ENCODE data around the gene SDHA. TPM values are rescaled to one million over a fixed set of nuclear protein-coding genes. Genes with fewer than 3 reads are reported as not detected.
A peak's percentile ranks its signal among the peaks of the same experiment; 100 is the strongest.
"Not testable (repeated sequence)": the region's sequence is repeated elsewhere in the genome, so short reads cannot be mapped to it uniquely, and the experiment has no call there.

Gene SDHA
- total and polyA plus RNA-seq, 2 of the 8 experiments (the other 6 are each of a cell fraction or from before 2014, with no cell fraction given): 59.7 to 87.3 TPM

- Histone ChIP-seq H3K4me3 (ENCODE audit: extremely low read depth in 1 of 4, insufficient read depth in 2 of 4, low read depth in 3 of 4, low read length in 4 of 4) (0 out of 8 replicates have a peak overlapping the region, but pooled peaks of 1 of the 4 experiments have one; percentile 42), H3K79me2 (ENCODE audit: control insufficient read depth in 1 of 2, insufficient read depth in 2 of 2, low read length in 2 of 2) (peaks cover 3 to 40% of the 10 kb centered on the region in 2 experiments), H3K4me2 (ENCODE audit: insufficient read depth in 1 of 2, low read depth in 2 of 2, low read length in 2 of 2) (peak overlapping the region; percentile 21 to 41; a peak in 2 of 4 replicates), H3K36me3 (ENCODE audit: control insufficient read depth in 2 of 4, insufficient read depth in 4 of 4, low read length in 3 of 4) (peaks cover 2 to 18% (median 7%) of the 10 kb centered on the region in 4 experiments; a peak in 5 of 8 replicates)
- H2BK120ac ChIP-seq (replicated peaks; ENCODE audit: low read depth, low read length); H3K4me1 ChIP-seq (replicated peaks in 1 of 4; ENCODE audit: control insufficient read depth in 3 of 4, insufficient read depth in 4 of 4, low read length in 3 of 4); H4K91ac ChIP-seq (replicated peaks; ENCODE audit: insufficient read length, low read length); H2BK12ac ChIP-seq (ENCODE audit: low read depth, low read length); H2BK15ac ChIP-seq (ENCODE audit: low read length); H3K23me2 ChIP-seq (ENCODE audit: low read depth, low read length); H3K23ac ChIP-seq (ENCODE audit: insufficient read length); H3K14ac ChIP-seq (ENCODE audit: insufficient read length); H3K9me3 ChIP-seq (ENCODE audit: insufficient read depth in 2 of 2, low read depth in 1 of 2, low read length in 1 of 2); H3K27me3 ChIP-seq (replicated peaks in 1 of 4; ENCODE audit: control insufficient read depth in 3 of 4, extremely low read depth in 1 of 4, insufficient read depth in 3 of 4, low read length in 3 of 4); H2BK5ac ChIP-seq (ENCODE audit: low read depth, low read length); FAIRE-seq; H2AK5ac ChIP-seq (ENCODE audit: low read depth, low read length); H3K9ac ChIP-seq (replicated peaks in 1 of 4; ENCODE audit: extremely low read depth in 1 of 4, low read depth in 3 of 4, low read length in 3 of 4); H3K79me1 ChIP-seq (ENCODE audit: low read depth, low read length); H3K27ac ChIP-seq (ENCODE audit: low read depth, low read length); H3K18ac ChIP-seq (ENCODE audit: extremely low read depth, low read length); H3K56ac ChIP-seq (replicated peaks; ENCODE audit: insufficient read length, low read depth, low read length); H4K5ac ChIP-seq (ENCODE audit: insufficient read length, low read depth, low read length); H4K8ac ChIP-seq (ENCODE audit: extremely low read depth, insufficient read depth, low read length); H4K20me1 ChIP-seq (replicated peaks in 1 of 2; ENCODE audit: control insufficient read depth in 1 of 2, insufficient read depth in 2 of 2, low read length in 2 of 2); POLR2A ChIA-PET (ENCODE audit: partially characterized antibody); H3K4ac ChIP-seq (replicated peaks; ENCODE audit: insufficient read length, low read depth, low read length); H2BK20ac ChIP-seq (ENCODE audit: low read length); DNase-seq (ENCODE audit: low read depth in 1 of 2, low spot score in 2 of 2); H2AFZ ChIP-seq (ENCODE audit: low read length): not testable (repeated sequence)
- 95% methylated on average over 7 of the region's 9 CpGs; no CpG with 5 or more reads in 1 of the 2 experiments for WGBS, 2 experiments (ENCODE audit: extremely low coverage in 1 of 2, insufficient coverage in 1 of 2, insufficient read length in 1 of 2, insufficient replicate concordance in 2 of 2, low coverage in 1 of 2, low lambda C conversion rate in 2 of 2, missing lambda C conversion rate in 1 of 2)
- CTCF ChIA-PET (ENCODE audit: partially characterized antibody): interaction anchor here (1.2 to 1.4 kb wide), 3 partner anchors 14 to 161 kb away, joined by 3 to 4 read pairs (median 4); no protein-coding TSS in a partner anchor
Observed at GRCh38 chr5:273091-273490, 55.0 kb downstream of the SDHA start.

GRCh38 chr5:273491-273890, 55.4 kb downstream of the SDHA start:
- H3K23me2 ChIP-seq (ENCODE audit: low read depth, low read length); H2AFZ ChIP-seq (ENCODE audit: low read length); H4K91ac ChIP-seq (replicated peaks; ENCODE audit: insufficient read length, low read length); H4K8ac ChIP-seq (ENCODE audit: extremely low read depth, insufficient read depth, low read length); H2BK12ac ChIP-seq (ENCODE audit: low read depth, low read length); H3K23ac ChIP-seq (ENCODE audit: insufficient read length); H3K14ac ChIP-seq (ENCODE audit: insufficient read length); H2BK20ac ChIP-seq (ENCODE audit: low read length); H3K4ac ChIP-seq (replicated peaks; ENCODE audit: insufficient read length, low read depth, low read length); H4K5ac ChIP-seq (ENCODE audit: insufficient read length, low read depth, low read length); H3K79me1 ChIP-seq (ENCODE audit: low read depth, low read length); H4K20me1 ChIP-seq (replicated peaks in 1 of 2; ENCODE audit: control insufficient read depth in 1 of 2, insufficient read depth in 2 of 2, low read length in 2 of 2); H3K27ac ChIP-seq (ENCODE audit: low read depth, low read length); H2BK15ac ChIP-seq (ENCODE audit: low read length); H3K56ac ChIP-seq (replicated peaks; ENCODE audit: insufficient read length, low read depth, low read length); H2BK5ac ChIP-seq (ENCODE audit: low read depth, low read length); H3K27me3 ChIP-seq (replicated peaks in 1 of 4; ENCODE audit: control insufficient read depth in 3 of 4, extremely low read depth in 1 of 4, insufficient read depth in 3 of 4, low read length in 3 of 4); FAIRE-seq; DNase-seq (ENCODE audit: low read depth in 1 of 2, low spot score in 2 of 2); H3K4me2 ChIP-seq (ENCODE audit: insufficient read depth in 1 of 2, low read depth in 2 of 2, low read length in 2 of 2); H3K9me3 ChIP-seq (ENCODE audit: insufficient read depth in 2 of 2, low read depth in 1 of 2, low read length in 1 of 2); H2AK5ac ChIP-seq (ENCODE audit: low read depth, low read length); H3K4me3 ChIP-seq (ENCODE audit: extremely low read depth in 1 of 4, insufficient read depth in 2 of 4, low read depth in 3 of 4, low read length in 4 of 4); H3K4me1 ChIP-seq (replicated peaks in 1 of 4; ENCODE audit: control insufficient read depth in 3 of 4, insufficient read depth in 4 of 4, low read length in 3 of 4); H3K9ac ChIP-seq (replicated peaks in 1 of 4; ENCODE audit: extremely low read depth in 1 of 4, low read depth in 3 of 4, low read length in 3 of 4); POLR2A ChIA-PET (ENCODE audit: partially characterized antibody); H2BK120ac ChIP-seq (replicated peaks; ENCODE audit: low read depth, low read length); H3K18ac ChIP-seq (ENCODE audit: extremely low read depth, low read length): not testable (repeated sequence)
- WGBS, 2 experiments (ENCODE audit: extremely low coverage in 1 of 2, insufficient coverage in 1 of 2, insufficient read length in 1 of 2, insufficient replicate concordance in 2 of 2, low coverage in 1 of 2, low lambda C conversion rate in 2 of 2, missing lambda C conversion rate in 1 of 2): 93% methylated on average over 7 of the region's 7 CpGs; no CpG with 5 or more reads in 1 of the 2 experiments
- Histone ChIP-seq H3K36me3 (ENCODE audit: control insufficient read depth in 2 of 4, insufficient read depth in 4 of 4, low read length in 3 of 4) (peaks cover 2 to 18% (median 7%) of the 10 kb centered on the region in 4 experiments; a peak in 5 of 8 replicates), H3K79me2 (ENCODE audit: control insufficient read depth in 1 of 2, insufficient read depth in 2 of 2, low read length in 2 of 2) (peaks cover 3 to 40% of the 10 kb centered on the region in 2 experiments)
- CTCF ChIA-PET (ENCODE audit: partially characterized antibody): interaction anchor here (1.2 to 1.4 kb wide), 3 partner anchors 13 to 161 kb away, joined by 3 to 4 read pairs (median 4); no protein-coding TSS in a partner anchor
